ENCODE measurements around the gene TRUB2. TPM values are rescaled to one million over a fixed set of nuclear protein-coding genes. Genes with fewer than 3 reads are reported as not detected.

The TRUB2 gene
- total RNA-seq, 1 experiment from 2014 or later, result 34.1 TPM

GRCh38 chr9:128314697-128315096, 7.5 kb downstream of the TRUB2 start:
- Histone ChIP-seq H3K27me3 (replicated peaks; ENCODE audit: control insufficient read depth, insufficient read depth, low read length) (no peaks in the 10 kb centered on the region), H3K4me3 (ENCODE audit: low read depth, low read length) (no peak overlapping the region), H3K36me3 (ENCODE audit: control insufficient read depth, insufficient read depth, low read length) (peaks cover 4% of the 10 kb centered on the region; the same call in 1 of the 2 replicates), H3K9me3 (no peaks in the 10 kb centered on the region), H3K4me1 (no peaks in the 10 kb centered on the region)
- no peak for TF ChIP-seq CTCF (IDR thresholded peaks at IDR 0.05; ENCODE audit: insufficient read depth in 1 of 2, low read depth in 1 of 2, low read length in 1 of 2, severe bottlenecking in 1 of 2, unreplicated experiment in 1 of 2)
- ChIA-PET CTCF (interaction anchor here (0.6 kb wide), 1 partner anchor 52 kb away, joined by 6 read pairs; no protein-coding TSS in a partner anchor), POLR2A (no interaction called here)
- H3K4me1 Mint-ChIP-seq (ENCODE audit: low read depth, unreplicated experiment), result no peaks in the 10 kb centered on the region
- intact Hi-C loops (cut with micrococcal nuclease; ENCODE audit: unreplicated experiment), result no loop called here
- no peak overlapping the region for H3K27ac Mint-ChIP-seq (ENCODE audit: unreplicated experiment)
- BruUV-seq (replicated peaks), result no TSS peak
- no peak overlapping the region for H3K4me3 Mint-ChIP-seq (ENCODE audit: unreplicated experiment)
- no peaks in the 10 kb centered on the region for H3K27me3 Mint-ChIP-seq (ENCODE audit: insufficient read depth, unreplicated experiment)
- H3K9me3 Mint-ChIP-seq (ENCODE audit: unreplicated experiment), result no peaks in the 10 kb centered on the region
- DNase-seq, result no peak
- H3K36me3 Mint-ChIP-seq (ENCODE audit: insufficient read depth, unreplicated experiment), result peaks cover 35% of the 10 kb centered on the region

- BruUV-seq (replicated peaks), result no TSS peak
- Mint-ChIP-seq H3K27ac (ENCODE audit: unreplicated experiment) (no peak overlapping the region), H3K4me3 (ENCODE audit: unreplicated experiment) (no peak overlapping the region), H3K9me3 (ENCODE audit: unreplicated experiment) (no peaks in the 10 kb centered on the region), H3K4me1 (ENCODE audit: low read depth, unreplicated experiment) (no peaks in the 10 kb centered on the region), H3K27me3 (ENCODE audit: insufficient read depth, unreplicated experiment) (no peaks in the 10 kb centered on the region), H3K36me3 (ENCODE audit: insufficient read depth, unreplicated experiment) (peaks cover 49% of the 10 kb centered on the region)
- Histone ChIP-seq H3K36me3 (ENCODE audit: control insufficient read depth, insufficient read depth, low read length) (peaks cover 3% of the 10 kb centered on the region; the same call in 1 of the 2 replicates), H3K4me3 (ENCODE audit: low read depth, low read length) (no peak overlapping the region), H3K9me3 (no peaks in the 10 kb centered on the region), H3K4me1 (no peaks in the 10 kb centered on the region), H3K27me3 (replicated peaks; ENCODE audit: control insufficient read depth, insufficient read depth, low read length) (no peaks in the 10 kb centered on the region)
- intact Hi-C loops (cut with micrococcal nuclease; ENCODE audit: unreplicated experiment), result no loop called here
- ChIA-PET POLR2A (no interaction called here), CTCF (interaction anchor here (0.6 to 1.7 kb wide), 3 partner anchors 31 to 127 kb away, joined by 3 to 4 read pairs (median 3); no protein-coding TSS in a partner anchor)
- DNase-seq, result no peak
- TF ChIP-seq CTCF (IDR thresholded peaks at IDR 0.05; ENCODE audit: insufficient read depth in 1 of 2, low read depth in 1 of 2, low read length in 1 of 2, severe bottlenecking in 1 of 2, unreplicated experiment in 1 of 2), result no peak
Observed at GRCh38 chr9:128310461-128310860, 11.8 kb downstream of the TRUB2 start.

- no TSS peak for BruUV-seq (replicated peaks)
- Mint-ChIP-seq H3K27ac (ENCODE audit: unreplicated experiment) (no peak overlapping the region), H3K36me3 (ENCODE audit: insufficient read depth, unreplicated experiment) (peaks cover 49% of the 10 kb centered on the region), H3K9me3 (ENCODE audit: unreplicated experiment) (no peaks in the 10 kb centered on the region), H3K4me1 (ENCODE audit: low read depth, unreplicated experiment) (no peaks in the 10 kb centered on the region), H3K4me3 (ENCODE audit: unreplicated experiment) (no peak overlapping the region), H3K27me3 (ENCODE audit: insufficient read depth, unreplicated experiment) (no peaks in the 10 kb centered on the region)
- CTCF ChIA-PET, result interaction anchor here (0.5 to 0.7 kb wide), 2 partner anchors 62 to 1050 kb away, joined by 3 to 5 read pairs; partner anchors contain the start of gene URM1
- no peaks in the 10 kb centered on the region for H3K27me3 ChIP-seq (replicated peaks; ENCODE audit: control insufficient read depth, insufficient read depth, low read length)
- intact Hi-C loops (cut with micrococcal nuclease; ENCODE audit: unreplicated experiment), result no loop called here
- no peak overlapping the region for H3K4me3 ChIP-seq (ENCODE audit: low read depth, low read length)
- no peaks in the 10 kb centered on the region for H3K4me1 ChIP-seq
- H3K9me3 ChIP-seq, result no peaks in the 10 kb centered on the region
- POLR2A ChIA-PET, result no interaction called here
- H3K36me3 ChIP-seq (ENCODE audit: control insufficient read depth, insufficient read depth, low read length), result peaks cover 1% of the 10 kb centered on the region; the same call in 1 of the 2 replicates
- no peak for TF ChIP-seq CTCF (IDR thresholded peaks at IDR 0.05; ENCODE audit: insufficient read depth in 1 of 2, low read depth in 1 of 2, low read length in 1 of 2, severe bottlenecking in 1 of 2, unreplicated experiment in 1 of 2)
- DNase-seq, result no peak
Observed at GRCh38 chr9:128309551-128309950, 12.7 kb downstream of the TRUB2 start.
